HepG2 (cell line): Measurements from ENCODE around the gene AMOTL2. TPM values are rescaled to one million over a fixed set of nuclear protein-coding genes. Genes with fewer than 3 reads are reported as not detected.

Experiments
- ATAC-seq: fragments of 200-7000 bp; cut with Tn5 transposase; 3 replicates; pipeline ENCODE4 v1.9.1; 2020; ENCODE audit warnings: mild to moderate bottlenecking, moderate library complexity
- BruUV-seq: library from RNA; stranded (reverse); fragments of 400-500 nt; replicated peaks from 2 replicates; lab custom pipeline; 2021; lab: Mats Ljungman, UMichigan
- CTCF ChIA-PET: fragments of 300-600 bp; formaldehyde crosslinking; extraction: SDS; loops from one replicate; lab custom pipeline; 2021; ENCODE audit warnings: low total read pairs, inconsistent platforms, low intra/inter-chr PET ratio; lab: Yijun Ruan, JAX
- POLR2A ChIA-PET: fragments of 350-600 bp; sonication (Branson Sonifier 250); formaldehyde crosslinking; loops from one replicate; lab custom pipeline; 2020; ENCODE audit warnings: antibody characterized with exemption, inconsistent platforms; lab: Yijun Ruan, JAX
- DNase-seq: peaks from one replicate; pipeline ENCODE4 v3.0.0-alpha.2; 2015; ENCODE audit warnings: low spot score
- FAIRE-seq: peaks from 3 replicates; lab custom pipeline; 2011; peaks lifted over from hg19 to GRCh38; lab: Jason Lieb, UNC
- H2AFZ ChIP-seq: one replicate; pipeline ENCODE4 v1.6.1; 2011; ENCODE audit warnings: low read length, inconsistent platforms
- H3K27ac ChIP-seq: fragments of 300-600 bp; 3 replicates; pipeline ENCODE4 v1.8.0; 2011; ENCODE audit warnings: mixed run types, mild to moderate bottlenecking, mixed read lengths, low read length, inconsistent platforms; ENCODE audit not compliant: insufficient read depth; ENCODE audit errors: extremely low read length
- H3K27me3 ChIP-seq, 2 experiments: fragments of 200-600 bp in 1 of 2; 2 replicates in 1 of 2; 3 replicates in 1 of 2; pipeline versions ENCODE4 v1.6.0 to v1.8.0; 2011; ENCODE audit warnings: low read length in 2 of 2, mild to moderate bottlenecking in 2 of 2, moderate library complexity in 2 of 2, inconsistent platforms in 1 of 2; ENCODE audit not compliant: insufficient read depth in 2 of 2, control insufficient read depth in 1 of 2
- H3K36me3 ChIP-seq, 2 experiments: fragments of 200-600 bp in 1 of 2; replicated peaks in 1 of 2; 2 replicates in 1 of 2; 3 replicates in 1 of 2; pipeline versions ENCODE4 v1.5.1 to v1.8.0; 2011; ENCODE audit warnings: low read length in 2 of 2, inconsistent platforms in 1 of 2; ENCODE audit not compliant: insufficient read depth in 2 of 2, control insufficient read depth in 1 of 2
- H3K4me1 ChIP-seq: 2 replicates; pipeline ENCODE4 v1.5.1; 2012; ENCODE audit warnings: low read length, inconsistent platforms; ENCODE audit not compliant: insufficient read depth
- H3K4me2 ChIP-seq: 2 replicates; pipeline ENCODE4 v1.6.0; 2011; ENCODE audit warnings: low read depth, low read length, inconsistent platforms
- H3K4me3 ChIP-seq, 3 experiments: fragments of 200-600 bp in 1 of 3; sonication (generic), shearing (Covaris generic) in 1 of 3; replicated peaks in 1 of 3; 2 replicates each; pipeline ENCODE4 v1.5.1; 2011 to 2016; ENCODE audit warnings: low read length in 3 of 3, inconsistent platforms in 2 of 3, low read depth in 2 of 3, mild to moderate bottlenecking in 2 of 3, control low read depth in 1 of 3, mixed read lengths in 1 of 3; ENCODE audit not compliant: insufficient read depth in 1 of 3
- H3K79me2 ChIP-seq: one replicate; pipeline ENCODE4 v1.6.1; 2011; ENCODE audit warnings: low read length, inconsistent platforms; ENCODE audit not compliant: insufficient read depth
- H3K9ac ChIP-seq: 2 replicates; pipeline ENCODE4 v1.6.0; 2011; ENCODE audit warnings: mild to moderate bottlenecking, low read depth, low read length, inconsistent platforms; ENCODE audit not compliant: insufficient read depth
- H3K9me3 ChIP-seq: 2 replicates; pipeline ENCODE4 v1.5.1; 2012; ENCODE audit warnings: mild to moderate bottlenecking, low read length
- H4K20me1 ChIP-seq: 2 replicates; pipeline ENCODE4 v1.6.0; 2011; ENCODE audit warnings: inconsistent platforms, mild to moderate bottlenecking, low read length, moderate library complexity; ENCODE audit not compliant: insufficient read depth
- CEBPB ChIP-seq: IDR thresholded peaks from 2 replicates; pipeline ENCODE4 v1.6.1; 2011; ENCODE audit warnings: low read depth, low read length, improper control_type of control experiment, borderline replicate concordance
- HNRNPL ChIP-seq: fragments of 200-400 bp; formaldehyde crosslinking; IDR thresholded peaks from 2 replicates; pipeline ENCODE4 v1.6.1; 2017; ENCODE audit warnings: mild to moderate bottlenecking, low read depth, low read length
- HOXA9 ChIP-seq: sonication (generic); formaldehyde crosslinking; IDR thresholded peaks from 2 replicates; pipeline ENCODE4 v1.8.1; 2022; ENCODE audit warnings: missing genetic modification reagents, mild to moderate bottlenecking, moderate library complexity, borderline replicate concordance
- KLF11 ChIP-seq: IDR thresholded peaks from 2 replicates; pipeline ENCODE4 v1.6.1; 2016; ENCODE audit warnings: missing compliant biosample characterization
- KMT2A ChIP-seq: sonication (generic); formaldehyde crosslinking; IDR thresholded peaks from 2 replicates; pipeline ENCODE4 v1.4.0; 2020; ENCODE audit warnings: missing genetic modification reagents
- ZNF605 ChIP-seq: sonication (generic); formaldehyde crosslinking; IDR thresholded peaks from 2 replicates; pipeline ENCODE4 v1.8.0; 2022; ENCODE audit warnings: mild to moderate bottlenecking, missing genetic modification reagents
- WGBS: methylation state at CpG from one replicate; pipeline ENCODE4 v1.1.6; 2017; ENCODE audit warnings: low lambda C conversion rate; 5-methylcytosine and 5-hydroxymethylcytosine counted together
- in situ Hi-C: cut with HindIII; loops from 2 replicates; pipeline ENCODE4 v1.10.0; 2017; ENCODE audit warnings: low pct_unique_long_range_greater_than_20kb; ENCODE audit not compliant: extremely low pct_ligation_motif_present
- intact Hi-C: fragments of 100-400 bp; cut with micrococcal nuclease; formaldehyde crosslinking; loops from one replicate; pipeline ENCODE4 v1.10.0; 2022; ENCODE audit not compliant: unreplicated experiment
- polyA plus RNA-seq, 8 experiments: library from polyadenylated mRNA; depleted of rRNA in 3 of 8; stranded (reverse) in 7 of 8; unstranded in 1 of 8; fragments of >200 nt; fragmentation: Illumina TruSeq in 4 of 8; extraction: Trizol in 4 of 8; gene quantifications; 2 replicates each; pipeline versions ENCODE4 v1.2.1 to v1.2.3, GENCODE V29; 2011 to 2016; ENCODE audit warnings: low read depth in 4 of 8, missing spikeins in 1 of 8, mixed read lengths in 1 of 8; ENCODE audit not compliant: insufficient read depth in 1 of 8
- total RNA-seq, 5 experiments: library from RNA; depleted of rRNA; stranded (reverse); fragments of >200 nt; fragmentation: Illumina TruSeq; extraction: Trizol; gene quantifications; 2 replicates each; pipeline ENCODE4 v1.2.3, GENCODE V29; 2016; ENCODE audit warnings: low read depth in 1 of 5
- TF ChIP-seq, protein P1 (sequence below): sonication (generic); formaldehyde crosslinking; IDR thresholded peaks from 2 replicates; pipeline ENCODE4 v1.5.1; 2020; ENCODE audit warnings: mild to moderate bottlenecking, missing genetic modification reagents, moderate library complexity
- TF ChIP-seq, protein P2 (sequence below): IDR thresholded peaks from 2 replicates; pipeline ENCODE4 v1.6.1; 2012; ENCODE audit warnings: inconsistent platforms
- TF ChIP-seq, protein P3 (sequence below): sonication (generic); formaldehyde crosslinking; IDR thresholded peaks from 2 replicates; pipeline ENCODE4 v1.4.0; 2020; ENCODE audit warnings: missing genetic modification reagents

AMOTL2 gene
- total and polyA plus RNA-seq, 2 of the 13 experiments (the other 11 are each of a cell fraction or from before 2014, with no cell fraction given) = 17.3 to 18.5 TPM

DNA sequence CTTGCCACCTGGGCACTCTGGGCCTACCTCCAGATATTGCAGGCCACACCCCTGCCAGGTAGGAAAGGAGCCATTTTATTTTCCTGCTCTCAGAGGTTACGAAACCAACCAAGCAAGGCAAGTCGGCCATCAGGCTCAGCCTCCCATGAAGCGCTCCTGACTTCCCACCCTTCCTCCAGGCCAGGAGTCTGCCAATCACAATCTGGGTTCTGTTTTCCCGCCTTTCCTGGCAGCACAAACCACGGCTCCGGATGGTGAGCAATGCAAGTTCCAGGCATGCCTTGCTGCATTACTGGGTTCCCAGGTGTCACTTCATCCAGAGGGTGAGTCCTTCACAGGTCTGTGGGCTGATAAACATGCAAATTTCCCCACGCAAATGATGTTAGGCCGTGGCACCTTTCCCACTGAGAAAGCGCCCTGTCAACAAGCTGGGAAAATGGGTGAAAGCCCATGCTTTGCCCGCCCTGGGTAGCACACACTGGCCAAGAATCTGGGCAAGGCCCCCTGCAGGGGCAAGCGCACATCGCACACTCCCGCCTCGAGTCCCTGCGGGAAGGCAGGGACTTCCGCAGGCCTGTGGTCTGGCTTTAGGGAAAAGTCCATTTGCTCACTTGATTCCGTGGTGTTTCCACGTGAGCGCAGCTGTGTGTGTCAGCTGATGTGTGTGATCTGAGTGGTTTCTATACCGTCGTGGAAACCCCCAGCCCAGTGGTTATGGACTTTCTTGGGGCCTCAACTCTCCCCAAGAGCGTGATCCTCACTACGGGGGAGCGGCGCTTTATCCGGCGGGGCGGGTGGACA, 62.0 kb downstream of the AMOTL2 start:
- in situ Hi-C loops = loop anchor here (5.0 kb wide), 1 partner anchor 60 kb away; the partner anchor contains the start of gene AMOTL2
- DNase-seq (no peak), FAIRE-seq (no peak), ATAC-seq (no peak)
- Histone ChIP-seq H3K9me3 (no peaks in the 10 kb centered on the region), H2AFZ (no peak overlapping the region), H3K36me3 (no peaks in the 10 kb centered on the region), H3K9ac (no peak overlapping the region), H3K4me2 (no peak overlapping the region), H4K20me1 (no peaks in the 10 kb centered on the region), H3K4me3 (no peak overlapping the region), H3K27ac (no peak overlapping the region), H3K79me2 (no peaks in the 10 kb centered on the region), H3K4me1 (peaks cover 86% of the 10 kb centered on the region), H3K27me3 (no peaks in the 10 kb centered on the region; a peak in 2 of 5 replicates)
- CTCF ChIA-PET = interaction anchor here (0.9 kb wide), 1 partner anchor 46 kb away, joined by 3 read pairs; no protein-coding TSS in a partner anchor
- 90% methylated on average over 20 of the region's 28 CpGs for WGBS
- intact Hi-C loops = no loop called here
- TF ChIP-seq, protein P1, sequence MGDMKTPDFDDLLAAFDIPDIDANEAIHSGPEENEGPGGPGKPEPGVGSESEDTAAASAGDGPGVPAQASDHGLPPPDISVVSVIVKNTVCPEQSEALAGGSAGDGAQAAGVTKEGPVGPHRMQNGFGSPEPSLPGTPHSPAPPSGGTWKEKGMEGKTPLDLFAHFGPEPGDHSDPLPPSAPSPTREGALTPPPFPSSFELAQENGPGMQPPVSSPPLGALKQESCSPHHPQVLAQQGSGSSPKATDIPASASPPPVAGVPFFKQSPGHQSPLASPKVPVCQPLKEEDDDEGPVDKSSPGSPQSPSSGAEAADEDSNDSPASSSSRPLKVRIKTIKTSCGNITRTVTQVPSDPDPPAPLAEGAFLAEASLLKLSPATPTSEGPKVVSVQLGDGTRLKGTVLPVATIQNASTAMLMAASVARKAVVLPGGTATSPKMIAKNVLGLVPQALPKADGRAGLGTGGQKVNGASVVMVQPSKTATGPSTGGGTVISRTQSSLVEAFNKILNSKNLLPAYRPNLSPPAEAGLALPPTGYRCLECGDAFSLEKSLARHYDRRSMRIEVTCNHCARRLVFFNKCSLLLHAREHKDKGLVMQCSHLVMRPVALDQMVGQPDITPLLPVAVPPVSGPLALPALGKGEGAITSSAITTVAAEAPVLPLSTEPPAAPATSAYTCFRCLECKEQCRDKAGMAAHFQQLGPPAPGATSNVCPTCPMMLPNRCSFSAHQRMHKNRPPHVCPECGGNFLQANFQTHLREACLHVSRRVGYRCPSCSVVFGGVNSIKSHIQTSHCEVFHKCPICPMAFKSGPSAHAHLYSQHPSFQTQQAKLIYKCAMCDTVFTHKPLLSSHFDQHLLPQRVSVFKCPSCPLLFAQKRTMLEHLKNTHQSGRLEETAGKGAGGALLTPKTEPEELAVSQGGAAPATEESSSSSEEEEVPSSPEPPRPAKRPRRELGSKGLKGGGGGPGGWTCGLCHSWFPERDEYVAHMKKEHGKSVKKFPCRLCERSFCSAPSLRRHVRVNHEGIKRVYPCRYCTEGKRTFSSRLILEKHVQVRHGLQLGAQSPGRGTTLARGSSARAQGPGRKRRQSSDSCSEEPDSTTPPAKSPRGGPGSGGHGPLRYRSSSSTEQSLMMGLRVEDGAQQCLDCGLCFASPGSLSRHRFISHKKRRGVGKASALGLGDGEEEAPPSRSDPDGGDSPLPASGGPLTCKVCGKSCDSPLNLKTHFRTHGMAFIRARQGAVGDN = peak; percentile 42; the same call in 1 of the 2 replicates
- TF ChIP-seq ZNF605 (CRISPR knock-in tag) (peak; percentile 49; the same call in 1 of the 2 replicates), HNRNPL (peak; percentile 84; the same call in 1 of the 2 replicates), CEBPB (peak; percentile 25; the same call in 1 of the 2 replicates), KLF11 (CRISPR knock-in tag) (no peak), HOXA9 (CRISPR knock-in tag) (no peak), KMT2A (CRISPR knock-in tag) (no peak)
- TF ChIP-seq, protein P2, sequence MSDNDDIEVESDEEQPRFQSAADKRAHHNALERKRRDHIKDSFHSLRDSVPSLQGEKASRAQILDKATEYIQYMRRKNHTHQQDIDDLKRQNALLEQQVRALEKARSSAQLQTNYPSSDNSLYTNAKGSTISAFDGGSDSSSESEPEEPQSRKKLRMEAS = 0 out of 2 replicates have a peak, but pooled peaks have one; percentile 19
- TF ChIP-seq, protein P3, sequence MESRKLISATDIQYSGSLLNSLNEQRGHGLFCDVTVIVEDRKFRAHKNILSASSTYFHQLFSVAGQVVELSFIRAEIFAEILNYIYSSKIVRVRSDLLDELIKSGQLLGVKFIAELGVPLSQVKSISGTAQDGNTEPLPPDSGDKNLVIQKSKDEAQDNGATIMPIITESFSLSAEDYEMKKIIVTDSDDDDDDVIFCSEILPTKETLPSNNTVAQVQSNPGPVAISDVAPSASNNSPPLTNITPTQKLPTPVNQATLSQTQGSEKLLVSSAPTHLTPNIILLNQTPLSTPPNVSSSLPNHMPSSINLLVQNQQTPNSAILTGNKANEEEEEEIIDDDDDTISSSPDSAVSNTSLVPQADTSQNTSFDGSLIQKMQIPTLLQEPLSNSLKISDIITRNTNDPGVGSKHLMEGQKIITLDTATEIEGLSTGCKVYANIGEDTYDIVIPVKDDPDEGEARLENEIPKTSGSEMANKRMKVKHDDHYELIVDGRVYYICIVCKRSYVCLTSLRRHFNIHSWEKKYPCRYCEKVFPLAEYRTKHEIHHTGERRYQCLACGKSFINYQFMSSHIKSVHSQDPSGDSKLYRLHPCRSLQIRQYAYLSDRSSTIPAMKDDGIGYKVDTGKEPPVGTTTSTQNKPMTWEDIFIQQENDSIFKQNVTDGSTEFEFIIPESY = peak; percentile 85
- POLR2A ChIA-PET = interaction anchor here (1.2 to 2.8 kb wide), 3 partner anchors 15 to 61 kb away, joined by 3 to 15 read pairs (median 9); no protein-coding TSS in a partner anchor
- no TSS peak for BruUV-seq
